Hepatocyte (in vitro differentiated cells): ENCODE measurements around the gene C17orf100. TPM values are rescaled to one million over a fixed set of nuclear protein-coding genes. Genes with fewer than 3 reads are reported as not detected.

Source experiments
- DNase-seq: peaks from one replicate; pipeline ENCODE4 v3.0.0-alpha.2; 2016; ENCODE audit warnings: low spot score
- H2AFZ ChIP-seq: fragments of 200-600 bp; sonication (generic); 2 replicates; pipeline ENCODE4 v1.6.0; 2016; ENCODE audit warnings: antibody characterized with exemption, mild to moderate bottlenecking
- H3K27ac ChIP-seq: fragments of 200-600 bp; sonication (generic); 2 replicates; pipeline ENCODE4 v1.5.1; 2016; ENCODE audit warnings: mild to moderate bottlenecking
- H3K27me3 ChIP-seq: fragments of 200-600 bp; sonication (generic); 2 replicates; pipeline ENCODE4 v1.6.1; 2016
- H3K36me3 ChIP-seq: fragments of 200-600 bp; sonication (generic); replicated peaks from 2 replicates; pipeline ENCODE4 v1.5.1; 2016; ENCODE audit warnings: low read depth; ENCODE audit not compliant: insufficient read depth
- H3K4me1 ChIP-seq: fragments of 200-600 bp; sonication (generic); 2 replicates; pipeline ENCODE4 v1.5.1; 2016; ENCODE audit warnings: mild to moderate bottlenecking, moderate library complexity; ENCODE audit not compliant: insufficient read depth
- H3K4me2 ChIP-seq: fragments of 200-600 bp; sonication (generic); 2 replicates; pipeline ENCODE4 v1.6.0; 2016
- H3K4me3 ChIP-seq: fragments of 200-600 bp; sonication (generic); 2 replicates; pipeline ENCODE4 v1.5.1; 2016; ENCODE audit warnings: mild to moderate bottlenecking
- H3K79me2 ChIP-seq: fragments of 200-600 bp; sonication (generic); 2 replicates; pipeline ENCODE4 v1.6.0; 2017; ENCODE audit warnings: mild to moderate bottlenecking
- H3K9me2 ChIP-seq: fragments of 200-600 bp; sonication (generic); replicated peaks from 2 replicates; pipeline ENCODE4 v1.6.0; 2017; ENCODE audit warnings: mild to moderate bottlenecking; ENCODE audit not compliant: insufficient read depth
- H3K9me3 ChIP-seq: fragments of 200-600 bp; sonication (generic); 2 replicates; pipeline ENCODE4 v1.5.1; 2016; ENCODE audit warnings: low read depth, mild to moderate bottlenecking
- H4K20me1 ChIP-seq: fragments of 200-600 bp; sonication (generic); 2 replicates; pipeline ENCODE4 v1.6.0; 2016; ENCODE audit warnings: mild to moderate bottlenecking; ENCODE audit not compliant: insufficient read depth, poor library complexity, severe bottlenecking
- EZH2 ChIP-seq: fragments of 200-600 bp; sonication (generic); IDR thresholded peaks from 2 replicates; pipeline ENCODE4 v1.6.1; 2016; ENCODE audit warnings: antibody characterized with exemption, mild to moderate bottlenecking, borderline replicate concordance
- EZH2phosphoT487 ChIP-seq: fragments of 200-600 bp; sonication (generic); IDR thresholded peaks from one replicate; pipeline ENCODE4 v1.6.1; 2018; ENCODE audit warnings: antibody characterized with exemption, mild to moderate bottlenecking, low read depth, moderate library complexity; ENCODE audit not compliant: unreplicated experiment, severe bottlenecking
- WGBS: methylation state at CpG from one replicate; pipeline ENCODE4 v1.1.6; 2016; ENCODE audit warnings: low lambda C conversion rate; ENCODE audit errors: missing lambda C conversion rate; 5-methylcytosine and 5-hydroxymethylcytosine counted together
- polyA plus RNA-seq: library from polyadenylated mRNA; unstranded; fragments of >200 nt; fragmentation: Nextera tagmentation; extraction: Ambion mirVana; gene quantifications from 2 replicates; pipeline ENCODE4 v1.2.1, GENCODE V29; 2016
- total RNA-seq: library from RNA; depleted of rRNA; stranded (reverse); fragments of >200 nt; gene quantifications from 2 replicates; pipeline ENCODE4 v1.2.3, GENCODE V29; 2014
- TF ChIP-seq, protein P1 (sequence below): fragments of 200-600 bp; sonication (generic); IDR thresholded peaks from 2 replicates; pipeline ENCODE4 v1.5.1; 2016; ENCODE audit warnings: antibody characterized with exemption, mild to moderate bottlenecking; ENCODE audit not compliant: poor library complexity

The C17orf100 gene
- total and polyA plus RNA-seq, 2 experiments from 2014 or later = 4.5 to 5.5 TPM

DNA sequence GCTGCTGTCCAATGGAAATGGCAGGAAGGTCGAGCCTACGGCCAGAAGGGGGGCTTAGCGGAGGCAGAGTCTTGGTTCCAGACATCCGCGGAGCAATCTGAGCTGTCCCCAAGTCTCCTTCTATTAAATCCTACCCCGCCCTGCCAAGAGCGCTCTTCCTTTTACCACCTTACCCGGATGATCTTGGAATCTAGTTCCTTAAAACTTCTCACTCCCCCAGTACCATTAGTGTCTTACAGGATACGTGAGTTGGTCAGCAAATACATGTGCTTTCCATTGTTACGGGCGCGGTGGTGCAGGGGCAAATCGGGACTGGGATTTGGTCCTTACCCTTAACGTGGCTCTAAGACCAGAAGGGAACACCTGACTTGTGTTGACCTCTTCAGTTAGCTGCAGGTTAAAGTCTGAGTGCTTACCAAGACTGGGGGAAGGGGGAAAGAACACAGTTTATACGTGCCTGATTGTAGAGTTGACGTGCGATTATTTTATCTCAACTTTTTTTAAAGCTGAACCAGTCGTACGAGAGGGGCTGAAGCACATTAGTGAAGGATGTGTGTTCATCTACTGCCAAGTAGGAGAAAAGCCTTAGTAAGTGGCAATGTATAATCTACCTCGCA is 10.2 kb upstream of the C17orf100 start:
- H3K27me3 ChIP-seq = no peaks in the 10 kb centered on the region
- TF ChIP-seq, protein P1, sequence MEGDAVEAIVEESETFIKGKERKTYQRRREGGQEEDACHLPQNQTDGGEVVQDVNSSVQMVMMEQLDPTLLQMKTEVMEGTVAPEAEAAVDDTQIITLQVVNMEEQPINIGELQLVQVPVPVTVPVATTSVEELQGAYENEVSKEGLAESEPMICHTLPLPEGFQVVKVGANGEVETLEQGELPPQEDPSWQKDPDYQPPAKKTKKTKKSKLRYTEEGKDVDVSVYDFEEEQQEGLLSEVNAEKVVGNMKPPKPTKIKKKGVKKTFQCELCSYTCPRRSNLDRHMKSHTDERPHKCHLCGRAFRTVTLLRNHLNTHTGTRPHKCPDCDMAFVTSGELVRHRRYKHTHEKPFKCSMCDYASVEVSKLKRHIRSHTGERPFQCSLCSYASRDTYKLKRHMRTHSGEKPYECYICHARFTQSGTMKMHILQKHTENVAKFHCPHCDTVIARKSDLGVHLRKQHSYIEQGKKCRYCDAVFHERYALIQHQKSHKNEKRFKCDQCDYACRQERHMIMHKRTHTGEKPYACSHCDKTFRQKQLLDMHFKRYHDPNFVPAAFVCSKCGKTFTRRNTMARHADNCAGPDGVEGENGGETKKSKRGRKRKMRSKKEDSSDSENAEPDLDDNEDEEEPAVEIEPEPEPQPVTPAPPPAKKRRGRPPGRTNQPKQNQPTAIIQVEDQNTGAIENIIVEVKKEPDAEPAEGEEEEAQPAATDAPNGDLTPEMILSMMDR = no peak
- TF ChIP-seq EZH2 (no peak), EZH2phosphoT487 (no peak)
- H3K9me2 ChIP-seq = no peaks in the 10 kb centered on the region
- peak overlapping the region; percentile 83 for H3K4me3 ChIP-seq
- peaks cover 7% of the 10 kb centered on the region for H3K4me1 ChIP-seq
- H2AFZ ChIP-seq = peak overlapping the region; percentile 92
- H4K20me1 ChIP-seq = no peaks in the 10 kb centered on the region
- peak overlapping the region; percentile 99 for H3K4me2 ChIP-seq
- no peaks in the 10 kb centered on the region for H3K36me3 ChIP-seq
- H3K27ac ChIP-seq = peak overlapping the region; percentile 97
- H3K9me3 ChIP-seq = no peaks in the 10 kb centered on the region
- 2% methylated on average over 20 of the region's 20 CpGs for WGBS
- peaks cover 77% of the 10 kb centered on the region for H3K79me2 ChIP-seq
- DNase-seq = peak; percentile 50

DNA sequence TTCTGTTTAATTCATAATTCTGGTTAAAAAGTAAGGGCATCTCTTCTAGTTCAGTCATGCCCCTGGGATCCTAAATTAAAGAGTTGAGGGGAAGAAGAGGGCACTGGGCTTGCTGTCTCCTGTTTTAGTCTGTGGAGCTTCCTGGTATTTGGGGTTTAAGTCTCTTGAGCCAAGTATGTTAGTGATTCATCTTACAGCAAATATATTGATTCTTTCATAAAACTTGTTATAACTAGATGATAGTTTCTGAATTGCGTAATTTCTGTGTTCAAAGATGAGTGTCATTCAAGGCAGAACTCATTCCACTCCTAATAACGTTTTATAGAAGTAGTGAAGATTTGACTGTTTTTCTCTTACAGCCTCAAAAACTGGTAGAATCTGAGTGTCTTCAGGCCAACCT is 9.0 kb upstream of the C17orf100 start:
- H3K9me3 ChIP-seq = no peaks in the 10 kb centered on the region
- no peaks in the 10 kb centered on the region for H3K9me2 ChIP-seq
- H3K27me3 ChIP-seq = no peaks in the 10 kb centered on the region
- H3K4me1 ChIP-seq = peaks cover 7% of the 10 kb centered on the region
- H2AFZ ChIP-seq = no peak overlapping the region
- H3K36me3 ChIP-seq = no peaks in the 10 kb centered on the region
- peak overlapping the region; percentile 97 for H3K27ac ChIP-seq
- H3K79me2 ChIP-seq = peaks cover 79% of the 10 kb centered on the region
- no peak for DNase-seq
- 91% methylated on average over 2 of the region's 2 CpGs for WGBS
- no peak overlapping the region for H3K4me3 ChIP-seq
- no peaks in the 10 kb centered on the region for H4K20me1 ChIP-seq
- TF ChIP-seq EZH2phosphoT487 = no peak
- TF ChIP-seq, protein P1 = no peak
- TF ChIP-seq EZH2 = no peak
- H3K4me2 ChIP-seq = peak overlapping the region; percentile 99

DNA sequence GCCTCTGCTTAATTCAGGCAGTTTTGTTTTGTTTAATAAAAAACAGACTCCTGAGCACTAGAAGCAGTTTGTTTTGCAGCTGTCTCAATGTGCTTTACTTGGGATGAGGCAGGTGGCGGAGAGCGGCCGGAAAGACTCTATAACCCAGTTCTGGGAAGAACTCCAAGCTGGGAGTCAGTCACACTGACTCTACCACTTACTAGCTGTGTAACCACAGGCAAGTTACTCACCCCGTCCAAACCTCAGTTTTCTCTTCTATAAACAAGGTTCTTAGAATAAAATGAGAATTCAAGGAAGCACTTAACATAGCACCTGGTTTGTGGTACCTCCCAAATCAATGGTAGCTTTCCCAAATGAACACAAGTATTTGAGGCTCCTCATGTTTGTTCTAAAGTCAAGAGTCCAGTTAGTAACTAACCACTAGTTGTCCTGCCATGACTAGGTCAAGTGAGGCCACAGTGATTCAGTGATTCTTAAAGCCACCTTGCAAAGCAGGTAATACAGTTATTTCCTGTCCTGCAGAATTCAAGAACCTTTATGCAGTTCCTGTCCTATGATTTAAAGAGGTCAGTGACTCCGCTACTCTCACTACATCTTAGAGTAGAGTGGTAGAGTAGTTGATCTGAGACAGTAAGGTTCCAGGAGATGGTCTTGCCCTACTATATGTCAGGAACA is 8.0 kb upstream of the C17orf100 start:
- no peak for TF ChIP-seq EZH2phosphoT487
- no peak for TF ChIP-seq EZH2
- TF ChIP-seq, protein P1 = no peak
- peaks cover 80% of the 10 kb centered on the region for H3K79me2 ChIP-seq
- H3K27ac ChIP-seq = no peak overlapping the region
- H3K9me2 ChIP-seq = no peaks in the 10 kb centered on the region
- no peaks in the 10 kb centered on the region for H3K27me3 ChIP-seq
- no peaks in the 10 kb centered on the region for H3K9me3 ChIP-seq
- H3K36me3 ChIP-seq = no peaks in the 10 kb centered on the region
- DNase-seq = no peak
- WGBS = 88% methylated on average over 5 of the region's 5 CpGs
- H3K4me2 ChIP-seq = no peak overlapping the region
- no peak overlapping the region for H3K4me3 ChIP-seq
- H4K20me1 ChIP-seq = no peaks in the 10 kb centered on the region
- H3K4me1 ChIP-seq = peaks cover 7% of the 10 kb centered on the region
- no peak overlapping the region for H2AFZ ChIP-seq
